HL-60/S4 treated with phorbol 12-myristate 13-acetate at 8.2 ng/mL for 4 days and 3 days (cell line): ENCODE measurements around the gene CCR5.
"Not testable (repeated sequence)": the region's sequence is repeated elsewhere in the genome, so short reads cannot be mapped to it uniquely, and the experiment has no call there.

ENCODE experiments used
- in situ Hi-C: fragments of 300-500 bp; cut with MboI; formaldehyde crosslinking; loops from 2 replicates; pipeline ENCODE4 v1.15.0; 2022; ENCODE audit warnings: low sequenced_read_pairs

CCR5 gene

GRCh38 chr3:46370839-46371518 is at the start of gene CCR5:
Gene CCR5 (plus strand): TSS chr3:46370946. CDS start chr3:46372903, 1,957 bp downstream.
- in situ Hi-C loops, result loop anchor here (10.0 to 25.0 kb wide), 3 partner anchors 159 to 434 kb away; partner anchors contain the start of genes CCR1 and CXCR6

GRCh38 chr3:46321461-46322104 is 49.2 kb upstream of the CCR5 start:
- in situ Hi-C loops, result no loop called here

- in situ Hi-C loops, result no loop called here
Observed at GRCh38 chr3:46324036-46324435, 46.7 kb upstream of the CCR5 start.

- in situ Hi-C loops, result no loop called here
Observed at GRCh38 chr3:46325645-46326300, 45.0 kb upstream of the CCR5 start.

- in situ Hi-C loops, result not testable (repeated sequence)
Observed at GRCh38 chr3:46330676-46331075, 40.1 kb upstream of the CCR5 start.

- in situ Hi-C loops, result no loop called here
Observed at GRCh38 chr3:46334741-46335478, 35.8 kb upstream of the CCR5 start.

- in situ Hi-C loops, result no loop called here
Observed at GRCh38 chr3:46335541-46335940, 35.2 kb upstream of the CCR5 start.

- in situ Hi-C loops, result no loop called here
Observed at GRCh38 chr3:46337911-46338310, 32.8 kb upstream of the CCR5 start.

- in situ Hi-C loops, result no loop called here
Observed at GRCh38 chr3:46338840-46339239, 31.9 kb upstream of the CCR5 start.

GRCh38 chr3:46344476-46344875 is 26.3 kb upstream of the CCR5 start:
- in situ Hi-C loops, result no loop called here

- in situ Hi-C loops, result no loop called here
Observed at GRCh38 chr3:46348823-46349482, 21.8 kb upstream of the CCR5 start.

GRCh38 chr3:46349484-46350261 is 21.1 kb upstream of the CCR5 start:
- in situ Hi-C loops, result loop anchor here (25.0 kb wide), 2 partner anchors 137 to 412 kb away; partner anchors contain the start of genes CCR1 and CXCR6

- in situ Hi-C loops, result loop anchor here (25.0 kb wide), 2 partner anchors 138 to 413 kb away; partner anchors contain the start of genes CCR1 and CXCR6
Observed at GRCh38 chr3:46350262-46350565, 20.5 kb upstream of the CCR5 start.

- in situ Hi-C loops, result loop anchor here (25.0 kb wide), 2 partner anchors 139 to 414 kb away; partner anchors contain the start of genes CCR1 and CXCR6
Observed at GRCh38 chr3:46351646-46352045, 19.1 kb upstream of the CCR5 start.

GRCh38 chr3:46353090-46353489 is 17.7 kb upstream of the CCR5 start:
- in situ Hi-C loops, result loop anchor here (25.0 kb wide), 2 partner anchors 141 to 416 kb away; partner anchors contain the start of genes CCR1 and CXCR6

GRCh38 chr3:46353647-46354410 is 16.9 kb upstream of the CCR5 start, which contains the start of gene CCR2:
Gene CCR2 (plus strand): TSS chr3:46354111. CDS start chr3:46357528, 3,417 bp downstream.
- in situ Hi-C loops, result loop anchor here (25.0 kb wide), 2 partner anchors 142 to 417 kb away; partner anchors contain the start of genes CCR1 and CXCR6

- in situ Hi-C loops, result loop anchor here (25.0 kb wide), 2 partner anchors 142 to 417 kb away; partner anchors contain the start of genes CCR1 and CXCR6
Observed at GRCh38 chr3:46354478-46354877, 16.3 kb upstream of the CCR5 start.

GRCh38 chr3:46354984-46355383 is 15.8 kb upstream of the CCR5 start:
- in situ Hi-C loops, result loop anchor here (25.0 kb wide), 2 partner anchors 143 to 418 kb away; partner anchors contain the start of genes CCR1 and CXCR6
